Measurements from ENCODE around the gene LRRC52.

Gene LRRC52

DNA sequence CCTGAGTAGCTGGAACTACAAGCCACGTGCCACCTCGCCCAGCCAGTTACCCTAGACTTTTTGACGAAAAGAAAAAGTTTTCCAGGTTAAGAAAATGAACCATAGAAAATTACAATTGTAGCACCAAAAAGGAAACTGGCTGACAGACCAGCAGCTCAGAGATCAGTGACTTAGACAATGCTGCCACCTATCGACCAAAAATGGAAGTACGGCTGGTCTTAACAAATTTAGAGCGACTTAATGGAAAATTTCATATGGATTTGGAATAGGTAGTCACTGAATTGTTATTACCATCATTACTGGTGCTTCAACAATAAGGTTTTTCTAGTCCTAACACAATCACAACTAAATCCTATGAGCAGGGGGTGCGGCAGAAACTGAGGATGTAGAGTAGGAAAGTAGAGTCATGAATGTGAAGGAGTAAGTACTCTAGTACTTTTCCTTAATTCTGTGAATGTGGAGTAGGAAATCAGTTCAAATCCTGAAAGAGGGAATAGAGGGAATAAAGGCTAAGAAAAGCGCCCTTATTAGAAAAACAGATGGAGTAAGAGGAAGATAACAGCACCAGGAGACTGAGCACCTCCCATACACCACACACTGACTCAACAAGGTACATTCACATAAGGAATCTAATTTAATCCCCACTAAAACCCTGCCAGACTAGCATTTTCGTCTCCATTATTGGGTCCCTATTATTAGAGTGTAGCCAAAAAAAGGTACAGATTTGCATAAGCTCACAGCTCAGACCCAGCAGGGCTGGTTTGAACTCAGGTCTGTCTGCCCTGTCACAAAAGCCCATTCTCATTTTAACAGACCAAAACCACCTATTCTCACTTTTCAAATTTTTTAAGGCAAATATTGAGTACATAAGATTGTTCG lies 49.4 kb downstream of the LRRC52 start:
- H3K27me3 ChIP-seq (replicated peaks; ENCODE audit: control insufficient read depth, insufficient read depth, low read length) = no peaks in the 10 kb centered on the region; the same call in 1 of the 2 replicates
- peak; percentile 16 for DNase-seq (ENCODE audit: extremely low read depth, insufficient read length)
- H3K4me3 ChIP-seq (replicated peaks; ENCODE audit: low read depth, low read length) = no peak overlapping the region
- TF ChIP-seq CTCF (IDR thresholded peaks at IDR 0.05; ENCODE audit: insufficient read depth, low read length, poor library complexity, severe bottlenecking) = peak; percentile 80
- no peaks in the 10 kb centered on the region for H3K36me3 ChIP-seq (ENCODE audit: control insufficient read depth, insufficient read depth, low read length)

DNA sequence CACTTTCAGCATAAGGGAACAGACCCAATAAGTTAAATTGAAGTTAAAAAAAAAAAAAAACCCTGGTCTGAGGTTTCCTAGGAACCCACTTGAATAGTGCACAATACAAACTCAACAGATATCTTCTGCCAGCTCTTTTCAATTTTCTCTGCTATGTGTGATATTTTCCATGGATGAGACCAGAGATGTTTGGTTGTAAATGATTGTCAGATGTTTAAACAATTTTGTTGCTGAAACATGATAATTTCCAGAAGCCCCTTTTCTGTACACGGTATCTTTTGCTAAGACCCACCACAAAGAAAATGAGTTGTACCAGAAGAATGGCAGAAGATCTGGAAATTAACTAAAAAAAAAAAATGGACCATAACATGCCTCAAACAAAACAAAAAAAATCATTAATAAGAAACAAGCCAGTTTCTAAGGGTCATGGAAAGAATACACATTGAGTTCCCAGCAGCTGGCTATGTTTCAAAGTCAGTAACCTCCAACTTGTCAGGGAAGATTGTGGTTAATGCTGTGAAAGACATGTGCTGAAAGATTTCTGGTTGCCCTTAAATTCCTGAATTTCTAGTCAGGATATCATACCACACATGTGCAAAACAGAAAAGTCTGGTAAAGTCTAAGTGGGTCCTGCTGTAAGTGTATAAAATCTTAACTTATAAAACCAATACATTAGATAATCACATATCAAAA lies 51.6 kb downstream of the LRRC52 start:
- no peak overlapping the region for H3K4me3 ChIP-seq (replicated peaks; ENCODE audit: low read depth, low read length)
- H3K27me3 ChIP-seq (replicated peaks; ENCODE audit: control insufficient read depth, insufficient read depth, low read length) = no peaks in the 10 kb centered on the region
- TF ChIP-seq CTCF (IDR thresholded peaks at IDR 0.05; ENCODE audit: insufficient read depth, low read length, poor library complexity, severe bottlenecking) = no peak
- no peak for DNase-seq (ENCODE audit: extremely low read depth, insufficient read length)
- H3K36me3 ChIP-seq (ENCODE audit: control insufficient read depth, insufficient read depth, low read length) = no peaks in the 10 kb centered on the region

- TF ChIP-seq CTCF (IDR thresholded peaks at IDR 0.05; ENCODE audit: insufficient read depth, low read length, poor library complexity, severe bottlenecking) = no peak
- Histone ChIP-seq H3K4me3 (replicated peaks; ENCODE audit: low read depth, low read length) (peak overlapping the region; percentile 65), H3K36me3 (ENCODE audit: control insufficient read depth, insufficient read depth, low read length) (no peaks in the 10 kb centered on the region), H3K27me3 (replicated peaks; ENCODE audit: control insufficient read depth, insufficient read depth, low read length) (no peaks in the 10 kb centered on the region)
- peak; percentile 88 for DNase-seq (ENCODE audit: extremely low read depth, insufficient read length)
Measured at GRCh38 chr1:165597883-165598675, 54.3 kb downstream of the LRRC52 start.

DNA sequence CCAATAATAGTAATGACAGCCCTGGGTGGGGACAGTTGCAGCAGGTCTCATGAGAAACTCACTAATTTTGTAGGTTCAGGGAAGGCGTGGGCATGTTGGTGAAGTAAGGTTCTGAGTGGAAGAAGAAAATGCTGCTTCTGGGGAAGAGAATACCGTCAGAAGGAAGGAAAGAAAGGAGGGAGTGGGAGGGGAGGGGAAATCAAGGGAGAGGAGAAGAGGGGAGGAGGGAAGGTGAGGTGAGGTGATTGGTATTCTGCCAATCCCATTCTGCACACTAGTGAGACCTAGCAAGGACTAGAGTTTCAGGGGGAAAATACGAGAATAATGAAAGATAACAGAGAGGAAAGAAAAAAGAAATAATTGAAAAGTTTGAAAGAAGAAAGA lies 54.9 kb downstream of the LRRC52 start:
- DNase-seq (ENCODE audit: extremely low read depth, insufficient read length) = no peak
- Histone ChIP-seq H3K4me3 (replicated peaks; ENCODE audit: low read depth, low read length) (peak overlapping the region; percentile 65), H3K27me3 (replicated peaks; ENCODE audit: control insufficient read depth, insufficient read depth, low read length) (no peaks in the 10 kb centered on the region), H3K36me3 (ENCODE audit: control insufficient read depth, insufficient read depth, low read length) (no peaks in the 10 kb centered on the region)
- no peak for TF ChIP-seq CTCF (IDR thresholded peaks at IDR 0.05; ENCODE audit: insufficient read depth, low read length, poor library complexity, severe bottlenecking)

DNA sequence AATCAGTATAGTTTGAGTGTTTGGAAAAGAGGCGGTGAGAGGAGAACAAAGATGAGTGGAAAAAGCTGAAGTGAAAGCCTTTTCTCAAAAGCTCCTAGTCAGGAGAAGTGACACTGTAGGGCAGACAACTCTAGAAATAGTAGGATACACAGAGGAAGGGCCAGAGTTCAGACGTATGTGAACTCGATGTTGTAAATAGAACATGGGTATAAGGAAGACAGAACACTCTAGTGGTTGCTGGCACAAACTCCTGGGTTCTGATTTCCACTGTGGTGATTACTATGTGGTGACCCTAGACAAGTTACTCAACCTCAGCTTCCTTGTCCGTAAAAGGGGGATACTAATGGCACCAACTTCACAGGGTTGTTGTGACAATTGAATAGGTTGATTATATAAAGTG lies 57.0 kb downstream of the LRRC52 start:
- H3K4me3 ChIP-seq (replicated peaks; ENCODE audit: low read depth, low read length) = no peak overlapping the region
- H3K27me3 ChIP-seq (replicated peaks; ENCODE audit: control insufficient read depth, insufficient read depth, low read length) = no peaks in the 10 kb centered on the region
- DNase-seq (ENCODE audit: extremely low read depth, insufficient read length) = no peak
- TF ChIP-seq CTCF (IDR thresholded peaks at IDR 0.05; ENCODE audit: insufficient read depth, low read length, poor library complexity, severe bottlenecking) = no peak
- no peaks in the 10 kb centered on the region for H3K36me3 ChIP-seq (ENCODE audit: control insufficient read depth, insufficient read depth, low read length)
